PFSK-1 (cell line): ENCODE data around the gene SOX12.

ENCODE experiments used
- POLR2AphosphoS5 ChIP-seq: IDR thresholded peaks from 2 replicates; pipeline ENCODE4 v1.6.1; 2012; ENCODE audit warnings: low read depth, mild to moderate bottlenecking, control low read depth, low read length, moderate library complexity
- SIN3A ChIP-seq: IDR thresholded peaks from 2 replicates; pipeline ENCODE4 v1.6.1; 2012; ENCODE audit warnings: mild to moderate bottlenecking, low read length, moderate library complexity, borderline replicate concordance; ENCODE audit not compliant: insufficient read depth
- TAF1 ChIP-seq: IDR thresholded peaks from 2 replicates; pipeline ENCODE4 v1.6.1; 2012; ENCODE audit warnings: low read length, control low read depth, borderline replicate concordance; ENCODE audit not compliant: insufficient read depth

DNA sequence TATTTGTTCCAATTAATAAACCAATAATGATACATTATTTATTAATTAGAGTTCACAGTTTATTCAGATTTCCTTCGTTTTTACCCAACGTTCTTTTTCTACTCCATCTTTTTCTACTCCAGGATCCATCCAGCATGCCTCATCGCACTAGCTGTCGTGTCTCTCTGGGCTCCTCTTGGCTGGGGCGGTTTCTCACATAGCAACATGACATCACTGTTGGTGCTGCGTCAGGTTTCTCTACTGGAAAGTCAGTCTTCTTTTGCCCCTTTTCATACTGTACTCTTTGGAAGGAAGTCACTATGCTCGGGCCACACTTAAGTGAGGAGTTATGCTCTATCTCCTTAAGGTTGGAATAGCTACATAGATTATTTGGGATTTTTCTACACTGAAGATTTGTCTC is 13.7 kb upstream of the SOX12 start:
- TF ChIP-seq POLR2AphosphoS5 (no peak), SIN3A (no peak), TAF1 (no peak)
